ENCODE measurements around the gene LPCAT1. TPM values are rescaled to one million over a fixed set of nuclear protein-coding genes. Genes with fewer than 3 reads are reported as not detected.

LPCAT1 gene
- total RNA-seq, 1 donor from 2014 or later: 108 TPM

GRCh38 chr5:1453613-1454012 is 70.1 kb downstream of the LPCAT1 start:
- no peak overlapping the region for H3K27ac Mint-ChIP-seq
- peaks cover 22% of the 10 kb centered on the region for H3K27me3 Mint-ChIP-seq (ENCODE audit: insufficient read depth, low read depth)
- Histone ChIP-seq H3F3A (ENCODE audit: low read depth) (peaks cover 6% of the 10 kb centered on the region), H3K79me2 (ENCODE audit: low read depth) (no peaks in the 10 kb centered on the region), H3K4me3 (no peak overlapping the region), H3K36me3 (no peaks in the 10 kb centered on the region), H3K27me3 (peaks cover 38% of the 10 kb centered on the region), H3K4me2 (no peak overlapping the region), H4K20me1 (ENCODE audit: low read depth) (no peaks in the 10 kb centered on the region), H3K27ac (no peak overlapping the region), H3K9ac (no peak overlapping the region), H3K9me3 (ENCODE audit: low read depth) (peaks cover 39% of the 10 kb centered on the region), H3K4me1 (no peaks in the 10 kb centered on the region), H2AFZ (replicated peaks) (no peak overlapping the region)
- no peaks in the 10 kb centered on the region for H3K4me1 Mint-ChIP-seq
- H3K4me3 Mint-ChIP-seq: no peak overlapping the region
- H3K36me3 Mint-ChIP-seq: peaks cover 16% of the 10 kb centered on the region
- no peak for TF ChIP-seq EZH2phosphoT487 (IDR thresholded peaks at IDR 0.05)
- no peak for TF ChIP-seq CTCF (IDR thresholded peaks at IDR 0.05)
- no peak for TF ChIP-seq EZH2 (IDR thresholded peaks at IDR 0.05)
- H3K9me3 Mint-ChIP-seq: peaks cover 56% of the 10 kb centered on the region
- no peak for DNase-seq (ENCODE audit: low spot score)

GRCh38 chr5:1449081-1449630 is 74.6 kb downstream of the LPCAT1 start:
- H3K4me3 ChIP-seq: no peak overlapping the region
- H3K9me3 Mint-ChIP-seq: peaks cover 16% of the 10 kb centered on the region
- peaks cover 17% of the 10 kb centered on the region for H3K9me3 ChIP-seq (ENCODE audit: low read depth)
- H2AFZ ChIP-seq (replicated peaks): no peak overlapping the region
- H3K36me3 Mint-ChIP-seq: no peaks in the 10 kb centered on the region
- no peak overlapping the region for H3K9ac ChIP-seq
- no peak overlapping the region for H3K27ac ChIP-seq
- H3K4me3 Mint-ChIP-seq: no peak overlapping the region
- no peaks in the 10 kb centered on the region for H3F3A ChIP-seq (ENCODE audit: low read depth)
- peaks cover 38% of the 10 kb centered on the region for H3K27me3 Mint-ChIP-seq (ENCODE audit: insufficient read depth, low read depth)
- H3K27ac Mint-ChIP-seq: no peak overlapping the region
- H3K4me2 ChIP-seq: no peak overlapping the region
- H4K20me1 ChIP-seq (ENCODE audit: low read depth): peaks cover 18% of the 10 kb centered on the region
- no peaks in the 10 kb centered on the region for H3K36me3 ChIP-seq
- H3K79me2 ChIP-seq (ENCODE audit: low read depth): no peaks in the 10 kb centered on the region
- TF ChIP-seq CTCF (IDR thresholded peaks at IDR 0.05) (no peak), EZH2phosphoT487 (IDR thresholded peaks at IDR 0.05) (no peak), EZH2 (IDR thresholded peaks at IDR 0.05) (no peak)
- peaks cover 4% of the 10 kb centered on the region for H3K4me1 Mint-ChIP-seq
- H3K4me1 ChIP-seq: peaks cover 8% of the 10 kb centered on the region
- peaks cover 82% of the 10 kb centered on the region for H3K27me3 ChIP-seq
- no peak for DNase-seq (ENCODE audit: low spot score)

- H3K27me3 Mint-ChIP-seq (ENCODE audit: insufficient read depth, low read depth): peaks cover 44% of the 10 kb centered on the region
Observed at GRCh38 chr5:1448511-1449011, 75.2 kb downstream of the LPCAT1 start.

More at GRCh38 chr5:1448511-1449011, 75.2 kb downstream of the LPCAT1 start:
- H4K20me1 ChIP-seq (ENCODE audit: low read depth): peaks cover 23% of the 10 kb centered on the region
- DNase-seq (ENCODE audit: low spot score): no peak
- TF ChIP-seq CTCF (IDR thresholded peaks at IDR 0.05) (no peak), EZH2phosphoT487 (IDR thresholded peaks at IDR 0.05) (no peak), EZH2 (IDR thresholded peaks at IDR 0.05) (no peak)
- no peak overlapping the region for H3K9ac ChIP-seq
- no peak overlapping the region for H3K4me3 ChIP-seq
- peaks cover 88% of the 10 kb centered on the region for H3K27me3 ChIP-seq
- Mint-ChIP-seq H3K27ac (no peak overlapping the region), H3K4me3 (no peak overlapping the region), H3K4me1 (peaks cover 6% of the 10 kb centered on the region), H3K36me3 (no peaks in the 10 kb centered on the region), H3K9me3 (peaks cover 10% of the 10 kb centered on the region)
- no peaks in the 10 kb centered on the region for H3F3A ChIP-seq (ENCODE audit: low read depth)
- H3K79me2 ChIP-seq (ENCODE audit: low read depth): no peaks in the 10 kb centered on the region
- H2AFZ ChIP-seq (replicated peaks): no peak overlapping the region
- H3K9me3 ChIP-seq (ENCODE audit: low read depth): peaks cover 14% of the 10 kb centered on the region
- H3K4me2 ChIP-seq: no peak overlapping the region
- H3K36me3 ChIP-seq: no peaks in the 10 kb centered on the region
- H3K4me1 ChIP-seq: peaks cover 8% of the 10 kb centered on the region
- no peak overlapping the region for H3K27ac ChIP-seq

Measured in neural progenitor cell (in vitro differentiated cells).